ENCODE data around the gene BEST4. TPM values are rescaled to one million over a fixed set of nuclear protein-coding genes. Genes with fewer than 3 reads are reported as not detected.

Gene BEST4
- total RNA-seq (0.57 TPM), polyA plus RNA-seq (under 1 TPM in 3 of 4 donors, not detected in 1; 0.20 to 0.88 (median 0.78) TPM)

DNA sequence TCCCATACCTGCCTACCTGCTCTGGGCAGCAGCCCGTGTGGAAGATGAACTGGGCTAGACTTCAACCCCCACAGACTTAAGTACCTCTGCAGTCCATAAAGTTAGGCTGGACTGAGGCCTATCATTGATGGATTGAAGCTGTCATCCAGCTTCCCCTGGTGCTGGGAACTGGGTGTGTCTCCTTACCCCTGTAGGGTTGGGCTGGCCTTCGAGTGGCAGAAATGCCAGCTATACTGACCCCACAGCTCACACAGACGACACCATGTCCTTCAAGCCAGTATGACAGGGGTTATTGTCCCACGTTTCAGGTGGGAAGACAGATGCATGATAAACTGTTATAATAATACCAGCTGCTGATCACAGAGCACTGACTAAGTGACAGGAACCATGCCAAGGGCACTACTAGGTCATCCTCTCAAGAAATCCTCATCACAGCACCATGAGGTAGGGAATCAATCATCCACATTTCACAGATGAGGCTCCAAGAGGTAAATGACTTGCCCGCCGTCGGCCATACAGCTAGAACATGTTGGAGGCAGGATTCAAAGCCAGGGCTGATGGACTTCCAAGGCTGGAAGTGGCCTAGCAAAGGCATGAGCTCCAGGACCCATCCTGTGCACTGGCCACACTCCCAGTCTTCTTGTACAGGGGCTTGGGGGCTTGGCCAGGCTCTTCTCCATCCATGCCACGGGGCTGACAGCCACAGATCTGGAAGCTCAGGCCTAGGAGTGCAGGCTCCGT lies at the start of gene BEST4:
TSS of gene BEST4 (minus strand) at position 51 of the 741 bp plus-strand sequence. CDS start 465 bp downstream, outside the sequence.
- Mint-ChIP-seq H3K36me3 (no peaks in the 10 kb centered on the region), H3K4me3 (peak within 1 kb of the TSS in 3 of 4 donors; percentile 24 to 54 (median 25)), H3K27ac (no peak within 1 kb of the TSS), H3K27me3 (no peaks in the 10 kb centered on the region), H3K4me1 (peaks cover 4 to 27% (median 19%) of the 10 kb centered on the region in 4 donors), H3K9me3 (no peaks in the 10 kb centered on the region)
- ATAC-seq (ENCODE audit: low read depth in 2 of 2) (no peak), DNase-seq (no peak)
- Histone ChIP-seq H3K27me3 (ENCODE audit: control insufficient read depth, insufficient read depth, low read length) (no peaks in the 10 kb centered on the region), H3K27ac (ENCODE audit: insufficient read depth, low read length, poor library complexity, severe bottlenecking) (no peak within 1 kb of the TSS), H3K36me3 (ENCODE audit: control insufficient read depth, insufficient read depth, low read length) (no peaks in the 10 kb centered on the region), H3K4me3 (ENCODE audit: low read depth, low read length) (no peak within 1 kb of the TSS), H3K4me1 (ENCODE audit: control insufficient read depth, insufficient read depth, low read length, poor library complexity, severe bottlenecking) (peaks cover 34% of the 10 kb centered on the region), H3K9me3 (ENCODE audit: control insufficient read depth in 2 of 2, low read length in 2 of 2) (no peaks in the 10 kb centered on the region)

DNA sequence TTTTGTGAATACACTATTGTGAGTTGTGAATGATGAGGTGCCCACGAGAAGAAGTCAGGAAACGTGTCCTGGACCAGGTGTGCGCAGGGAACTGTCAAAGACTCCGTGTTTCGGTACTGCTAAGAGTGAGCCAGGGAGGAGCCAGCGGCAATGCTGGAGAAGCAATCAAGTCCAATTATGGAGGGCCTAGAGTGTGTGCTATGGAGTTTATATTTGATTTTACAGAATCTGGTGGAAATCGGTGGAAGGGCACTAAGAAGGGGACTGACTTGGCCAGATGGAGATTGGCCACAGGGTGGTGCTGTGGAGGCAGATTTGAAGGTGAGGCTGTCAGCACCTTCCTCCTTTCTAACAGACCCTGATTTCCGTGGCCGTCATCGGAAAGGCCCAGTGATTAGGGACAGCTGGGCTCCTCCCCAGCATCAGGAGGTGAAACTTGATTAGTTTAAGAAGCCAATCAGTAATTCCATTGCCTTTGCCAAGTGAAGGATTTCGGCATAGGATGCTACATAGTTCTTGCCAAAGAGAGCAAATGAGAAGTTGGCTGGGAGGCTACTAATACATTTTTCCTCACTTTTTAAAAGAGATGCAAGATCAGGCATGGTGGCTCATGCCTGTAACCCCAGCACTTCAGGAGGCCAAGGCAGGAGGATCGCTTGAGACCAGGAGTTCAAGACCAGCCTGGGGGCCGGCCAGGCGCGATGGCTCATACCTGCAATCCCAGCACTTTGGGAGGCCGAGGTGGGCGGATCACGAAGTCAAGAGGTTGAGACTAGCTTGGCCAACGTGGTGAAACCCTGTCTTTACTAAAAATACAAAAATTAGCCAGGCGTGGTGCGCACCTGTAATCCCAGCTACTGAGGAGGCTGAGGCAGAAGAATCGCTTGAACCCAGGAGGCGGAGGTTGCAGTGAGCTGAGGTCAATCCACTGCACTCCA lies 48.0 kb upstream of the BEST4 start:
- DNase-seq: peak; percentile 70 to 91 (median 79)

DNA sequence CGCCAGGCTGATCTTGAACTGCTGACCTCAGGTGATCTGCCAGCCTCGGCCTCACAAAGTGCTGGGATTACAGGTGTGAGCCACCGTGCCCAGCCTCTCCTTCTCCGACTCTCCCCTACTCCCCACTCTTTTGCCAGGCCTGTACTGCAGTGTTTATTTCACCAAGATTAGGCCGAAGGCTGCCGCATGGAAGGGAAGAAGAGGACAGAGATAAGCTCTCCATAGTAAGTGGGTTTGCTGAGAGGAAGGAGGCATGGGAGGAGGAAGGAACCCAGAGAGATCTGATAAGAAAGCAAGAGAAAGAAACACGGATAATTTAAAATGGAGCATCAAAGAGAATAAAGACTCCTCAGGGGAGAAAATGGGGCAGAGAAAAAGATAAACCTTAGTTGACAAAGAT lies 46.4 kb upstream of the BEST4 start:
- Mint-ChIP-seq H3K9me3 (no peaks in the 10 kb centered on the region), H3K36me3 (no peaks in the 10 kb centered on the region), H3K27ac (peak overlapping the region in 1 of 3 donors; percentile 18), H3K27me3 (no peaks in the 10 kb centered on the region), H3K4me3 (no peak overlapping the region), H3K4me1 (peaks cover 7 to 10% (median 7%) of the 10 kb centered on the region in 4 donors)
- no peak overlapping the region for H3K4me3 ChIP-seq (ENCODE audit: low read depth, low read length)
- no peak overlapping the region for H3K27ac ChIP-seq (ENCODE audit: insufficient read depth, low read length, poor library complexity, severe bottlenecking)
- no peaks in the 10 kb centered on the region for H3K36me3 ChIP-seq (ENCODE audit: control insufficient read depth, insufficient read depth, low read length)
- no peaks in the 10 kb centered on the region for H3K27me3 ChIP-seq (ENCODE audit: control insufficient read depth, insufficient read depth, low read length)
- ATAC-seq (ENCODE audit: low read depth in 2 of 2): no peak
- DNase-seq: no peak
- H3K4me1 ChIP-seq (ENCODE audit: control insufficient read depth, insufficient read depth, low read length, poor library complexity, severe bottlenecking): peaks cover 6% of the 10 kb centered on the region
- no peaks in the 10 kb centered on the region for H3K9me3 ChIP-seq (ENCODE audit: control insufficient read depth in 2 of 2, low read length in 2 of 2)

More for the DNA sequence above, 48.0 kb upstream of the BEST4 start:
- peak; percentile 89 to 94 for ATAC-seq (ENCODE audit: low read depth in 2 of 2)
- H3K9me3 ChIP-seq (ENCODE audit: control insufficient read depth in 2 of 2, low read length in 2 of 2): no peaks in the 10 kb centered on the region
- H3K27me3 ChIP-seq (ENCODE audit: control insufficient read depth, insufficient read depth, low read length): no peaks in the 10 kb centered on the region
- peak overlapping the region; percentile 64 for H3K4me3 ChIP-seq (ENCODE audit: low read depth, low read length)
- peaks cover 4% of the 10 kb centered on the region for H3K27me3 Mint-ChIP-seq
- H3K9me3 Mint-ChIP-seq: peaks cover 0 to 2% (median 0%) of the 10 kb centered on the region in 7 donors
- H3K27ac ChIP-seq (ENCODE audit: insufficient read depth, low read length, poor library complexity, severe bottlenecking): no peak overlapping the region
- peak overlapping the region in 3 of 4 donors; percentile 1 to 67 (median 40) for H3K4me3 Mint-ChIP-seq
- H3K36me3 Mint-ChIP-seq: peaks cover under 1% of the 10 kb centered on the region
- peaks cover 7 to 10% (median 7%) of the 10 kb centered on the region in 4 donors for H3K4me1 Mint-ChIP-seq
- no peaks in the 10 kb centered on the region for H3K36me3 ChIP-seq (ENCODE audit: control insufficient read depth, insufficient read depth, low read length)
- H3K27ac Mint-ChIP-seq: peak overlapping the region in 2 of 3 donors; percentile 72 to 77
- H3K4me1 ChIP-seq (ENCODE audit: control insufficient read depth, insufficient read depth, low read length, poor library complexity, severe bottlenecking): peaks cover 6% of the 10 kb centered on the region

DNA sequence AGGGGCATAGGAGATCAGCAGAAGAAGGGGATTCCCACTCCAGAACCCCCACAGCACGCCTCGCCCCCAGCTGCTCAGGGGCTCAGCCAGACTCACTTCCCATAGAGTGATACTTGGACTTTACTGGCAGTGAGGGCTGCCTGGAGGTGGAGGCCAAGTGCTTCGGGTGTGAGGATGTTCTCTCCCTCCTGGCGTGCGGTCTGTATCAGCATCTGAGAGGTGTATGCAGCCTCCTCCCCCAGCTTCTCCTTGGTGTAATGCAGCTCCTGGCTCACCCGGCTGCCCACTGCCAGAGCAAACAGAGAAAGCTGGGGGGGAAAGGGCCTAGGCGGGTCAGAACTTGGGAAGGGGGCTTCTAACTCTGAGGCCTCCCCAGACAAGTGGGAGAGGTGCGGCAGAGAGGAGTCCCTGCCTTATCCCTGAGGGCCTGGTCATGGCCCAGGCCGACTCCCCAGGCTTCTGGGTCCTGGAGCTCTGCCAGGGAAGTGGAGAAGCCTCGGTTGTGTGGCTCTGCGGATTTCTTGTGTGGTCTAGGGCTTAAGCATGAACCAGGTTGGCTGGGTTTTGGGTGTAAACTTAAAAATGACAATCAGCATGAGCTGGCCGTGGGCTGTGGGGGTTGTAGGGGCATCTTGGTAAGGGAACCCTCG lies 44.2 kb upstream of the BEST4 start:
- H3K27me3 ChIP-seq (ENCODE audit: control insufficient read depth, insufficient read depth, low read length): no peaks in the 10 kb centered on the region
- no peak for ATAC-seq (ENCODE audit: low read depth in 2 of 2)
- no peak for DNase-seq
- no peaks in the 10 kb centered on the region for H3K9me3 ChIP-seq (ENCODE audit: control insufficient read depth in 2 of 2, low read length in 2 of 2)
- peaks cover 6% of the 10 kb centered on the region for H3K4me1 ChIP-seq (ENCODE audit: control insufficient read depth, insufficient read depth, low read length, poor library complexity, severe bottlenecking)
- H3K36me3 ChIP-seq (ENCODE audit: control insufficient read depth, insufficient read depth, low read length): no peaks in the 10 kb centered on the region
- no peak overlapping the region for H3K27ac Mint-ChIP-seq
- no peaks in the 10 kb centered on the region for H3K9me3 Mint-ChIP-seq
- H3K4me3 Mint-ChIP-seq: no peak overlapping the region
- H3K27ac ChIP-seq (ENCODE audit: insufficient read depth, low read length, poor library complexity, severe bottlenecking): no peak overlapping the region
- H3K4me1 Mint-ChIP-seq: peaks cover 7 to 10% (median 7%) of the 10 kb centered on the region in 4 donors
- no peaks in the 10 kb centered on the region for H3K27me3 Mint-ChIP-seq
- no peak overlapping the region for H3K4me3 ChIP-seq (ENCODE audit: low read depth, low read length)
- H3K36me3 Mint-ChIP-seq: no peaks in the 10 kb centered on the region

- no peak for ATAC-seq (ENCODE audit: low read depth in 2 of 2)
- no peaks in the 10 kb centered on the region for H3K36me3 Mint-ChIP-seq
- no peak overlapping the region for H3K27ac Mint-ChIP-seq
- no peaks in the 10 kb centered on the region for H3K9me3 Mint-ChIP-seq
- Histone ChIP-seq H3K27ac (ENCODE audit: insufficient read depth, low read length, poor library complexity, severe bottlenecking) (no peak overlapping the region), H3K9me3 (ENCODE audit: control insufficient read depth in 2 of 2, low read length in 2 of 2) (no peaks in the 10 kb centered on the region), H3K36me3 (ENCODE audit: control insufficient read depth, insufficient read depth, low read length) (no peaks in the 10 kb centered on the region), H3K4me1 (ENCODE audit: control insufficient read depth, insufficient read depth, low read length, poor library complexity, severe bottlenecking) (peaks cover 6% of the 10 kb centered on the region), H3K27me3 (ENCODE audit: control insufficient read depth, insufficient read depth, low read length) (no peaks in the 10 kb centered on the region), H3K4me3 (ENCODE audit: low read depth, low read length) (no peak overlapping the region)
- no peak for DNase-seq
- H3K4me1 Mint-ChIP-seq: peaks cover 7 to 8% (median 7%) of the 10 kb centered on the region in 4 donors
- H3K27me3 Mint-ChIP-seq: no peaks in the 10 kb centered on the region
- H3K4me3 Mint-ChIP-seq: no peak overlapping the region
These were observed 43.5 kb upstream of the BEST4 start for GRCh38 chr1:44831516-44831915.

GRCh38 chr1:44830900-44831304 lies 42.9 kb upstream of the BEST4 start:
- Mint-ChIP-seq H3K9me3 (no peaks in the 10 kb centered on the region), H3K4me1 (peaks cover 4 to 5% (median 4%) of the 10 kb centered on the region in 4 donors), H3K27me3 (no peaks in the 10 kb centered on the region), H3K36me3 (no peaks in the 10 kb centered on the region), H3K4me3 (no peak overlapping the region), H3K27ac (peak overlapping the region in 1 of 3 donors; percentile 36)
- H3K4me3 ChIP-seq (ENCODE audit: low read depth, low read length): no peak overlapping the region
- peaks cover 4% of the 10 kb centered on the region for H3K4me1 ChIP-seq (ENCODE audit: control insufficient read depth, insufficient read depth, low read length, poor library complexity, severe bottlenecking)
- no peak overlapping the region for H3K27ac ChIP-seq (ENCODE audit: insufficient read depth, low read length, poor library complexity, severe bottlenecking)
- H3K9me3 ChIP-seq (ENCODE audit: control insufficient read depth in 2 of 2, low read length in 2 of 2): no peaks in the 10 kb centered on the region
- H3K27me3 ChIP-seq (ENCODE audit: control insufficient read depth, insufficient read depth, low read length): no peaks in the 10 kb centered on the region
- no peaks in the 10 kb centered on the region for H3K36me3 ChIP-seq (ENCODE audit: control insufficient read depth, insufficient read depth, low read length)
- DNase-seq (no peak), ATAC-seq (ENCODE audit: low read depth in 2 of 2) (no peak)
